KG1 (cell line): Measurements from ENCODE around the gene RSPH3.
"Not testable (repeated sequence)": the region's sequence is repeated elsewhere in the genome, so short reads cannot be mapped to it uniquely, and the experiment has no call there.

ENCODE experiments used
- DNase-seq: peaks from one replicate; lab custom pipeline; 2025; lab: John Stamatoyannopoulos, UW

Gene RSPH3

DNA sequence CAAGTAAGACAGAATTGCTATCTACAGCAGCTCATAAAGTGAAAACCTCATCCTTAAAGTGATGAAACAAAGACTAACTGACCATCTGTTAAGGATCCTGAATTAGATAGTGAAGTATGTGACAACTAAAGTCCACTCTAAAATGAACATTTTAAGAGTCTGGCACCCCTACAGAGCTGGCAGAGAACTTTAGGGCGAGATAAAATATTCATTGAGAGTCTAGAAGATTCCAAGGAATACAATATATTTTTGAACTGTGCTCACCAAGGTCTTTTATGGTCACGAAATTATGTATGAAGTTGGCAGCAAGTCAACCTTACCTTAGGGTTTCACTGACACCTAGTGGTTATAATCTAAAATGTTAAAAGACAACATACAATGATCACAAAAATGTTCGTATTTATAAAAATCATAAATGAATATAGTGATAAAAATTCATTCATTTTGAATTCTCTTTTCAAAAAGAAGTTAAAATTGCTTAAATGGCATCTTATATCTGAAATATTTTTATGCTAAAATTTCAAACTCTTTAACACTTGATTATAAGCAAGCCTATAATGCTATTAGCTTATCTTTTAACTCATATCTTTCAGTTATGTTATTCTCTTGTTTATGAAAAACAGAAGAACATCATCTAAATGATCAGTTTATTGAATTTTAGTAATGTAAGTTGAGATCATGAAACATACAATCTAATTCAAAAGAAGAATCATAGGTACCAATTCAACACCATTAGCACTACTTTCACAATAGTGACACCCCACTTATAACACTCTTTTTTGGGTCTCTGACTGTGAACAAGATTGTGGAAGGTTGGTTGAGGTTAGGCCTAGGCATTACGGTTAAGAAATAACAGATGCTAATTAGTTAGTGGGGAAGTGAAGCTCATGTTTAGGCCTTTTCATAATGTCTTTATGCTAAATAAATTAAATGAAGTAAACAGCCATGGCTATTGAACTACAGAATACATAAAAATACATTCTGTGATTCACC is 27.5 kb downstream of the RSPH3 start:
- DNase-seq: peak; percentile 26

DNA sequence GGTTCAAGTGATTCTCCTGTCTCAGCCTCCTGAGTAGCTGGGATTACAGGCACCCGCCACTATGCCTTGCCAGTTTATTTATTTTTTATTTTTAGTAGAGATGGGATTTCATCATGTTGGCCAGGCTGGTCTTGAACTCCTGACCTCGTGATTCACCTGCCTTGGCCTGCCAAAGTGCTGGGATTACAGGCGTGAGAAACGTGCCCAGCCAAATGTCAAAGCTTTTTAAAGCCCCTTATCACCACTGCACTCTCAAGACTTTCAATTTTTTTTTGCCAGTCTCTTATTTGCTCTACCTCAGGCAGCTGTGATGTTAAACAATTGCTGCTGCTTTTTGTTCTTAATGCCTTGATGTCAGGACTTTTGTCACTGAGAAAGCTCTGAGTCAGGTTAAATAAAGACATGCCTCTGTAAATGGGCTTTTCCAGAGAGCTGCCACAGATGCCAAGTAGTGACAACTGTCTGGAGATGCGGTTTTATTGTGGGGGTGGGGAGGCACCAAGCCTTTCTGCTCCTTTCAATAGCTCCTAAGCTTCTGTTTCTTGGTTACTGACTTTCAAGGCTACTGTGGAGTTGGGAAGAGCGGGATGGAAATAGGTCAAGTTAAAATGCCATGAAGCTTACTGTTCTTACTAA is 29.2 kb downstream of the RSPH3 start:
- DNase-seq: no peak

DNA sequence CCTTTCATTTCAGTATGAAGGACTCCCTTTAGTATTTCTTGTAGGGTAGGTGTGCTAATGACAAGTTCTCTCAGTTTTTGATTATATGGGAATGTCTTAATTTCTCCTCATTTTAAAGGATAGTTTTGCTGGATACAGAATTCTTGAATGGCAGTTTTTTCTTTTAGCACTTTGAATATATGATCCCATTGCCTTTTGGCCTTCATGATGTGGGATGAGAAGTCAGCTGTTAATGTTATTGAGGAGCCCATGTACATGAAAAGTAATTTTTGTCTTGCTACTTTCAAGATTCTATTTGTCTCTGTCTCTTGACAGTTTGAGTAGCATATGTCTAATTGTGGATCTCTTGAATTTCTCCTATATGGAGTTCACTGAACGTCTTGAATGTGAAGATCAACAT is 30.9 kb downstream of the RSPH3 start:
- DNase-seq: no peak

DNA sequence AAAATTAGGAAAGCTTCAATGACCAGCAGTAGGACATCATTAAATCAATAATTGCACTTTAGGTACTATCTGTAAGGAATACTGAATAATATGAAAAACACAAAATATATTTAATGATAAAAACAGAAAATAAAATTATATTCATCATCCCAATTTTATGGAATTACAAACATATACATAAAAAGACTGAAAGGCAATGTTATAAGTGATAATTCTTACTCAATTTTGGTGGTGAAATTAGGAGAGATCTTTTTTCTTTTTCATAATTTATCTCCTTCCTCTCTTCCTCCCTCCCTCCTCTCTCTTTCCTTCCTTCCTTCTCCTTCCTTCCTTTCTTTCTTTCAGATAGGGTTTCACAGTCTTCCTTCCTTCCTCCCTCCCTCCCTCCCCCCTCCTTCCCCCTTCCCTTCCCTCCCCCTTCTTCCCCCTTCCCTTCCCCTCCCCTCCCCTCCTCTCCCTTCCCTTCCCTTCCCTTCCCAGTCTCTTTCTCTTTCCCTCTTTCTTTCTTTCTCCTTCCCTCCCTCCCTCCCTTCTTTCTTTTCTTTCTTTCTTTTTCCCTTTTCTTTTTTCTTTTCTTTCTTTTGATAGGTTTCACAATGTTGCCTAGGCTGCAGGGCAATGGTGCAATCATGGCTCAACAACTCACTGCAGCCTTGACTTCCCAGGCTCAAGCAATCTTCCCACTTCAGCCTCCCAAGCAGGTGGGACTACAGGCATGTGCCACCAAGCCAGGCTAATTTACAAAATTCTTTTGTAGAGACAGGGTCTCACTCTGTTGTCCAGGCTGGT is 36.8 kb downstream of the RSPH3 start:
- no peak for DNase-seq

DNA sequence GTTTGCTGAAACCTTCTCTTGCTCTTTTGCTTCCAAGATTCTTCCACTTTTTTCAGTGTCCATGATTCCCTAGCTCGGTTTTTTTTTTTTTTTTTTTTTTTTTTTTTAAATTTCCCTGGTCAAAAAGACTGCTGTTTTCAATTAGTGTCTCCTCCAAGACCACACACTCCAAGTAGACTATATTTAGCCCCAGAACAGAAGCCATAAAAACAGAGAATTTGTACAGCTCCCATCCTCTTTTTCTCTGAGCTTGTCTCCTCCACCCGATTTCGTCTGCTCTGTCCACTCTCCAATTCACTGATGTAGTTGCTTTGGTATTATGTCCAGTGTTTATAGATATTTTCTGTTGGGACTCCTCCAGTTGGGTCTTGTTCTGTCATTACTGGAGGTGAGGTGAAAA is 37.6 kb downstream of the RSPH3 start:
- no peak for DNase-seq

DNA sequence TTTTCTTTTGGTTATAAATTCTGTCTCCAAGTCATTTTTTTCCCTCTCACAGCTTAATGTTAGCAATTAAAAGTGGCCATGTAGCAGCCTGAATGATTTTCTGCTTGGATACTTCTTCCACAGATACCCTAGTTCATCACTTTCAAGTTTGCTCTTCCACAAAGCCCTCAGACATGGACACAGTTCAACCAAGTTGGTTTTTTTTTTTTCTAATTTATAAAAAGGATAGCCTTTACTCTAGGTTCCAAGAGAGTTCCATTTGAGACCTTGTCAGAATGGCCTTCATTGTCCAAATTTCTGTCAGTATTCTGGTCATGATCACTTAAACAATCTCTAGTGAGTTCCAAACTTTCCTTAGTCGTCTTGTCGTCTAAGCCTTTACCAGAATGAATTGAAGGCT is 40.0 kb downstream of the RSPH3 start:
- no peak for DNase-seq

DNA sequence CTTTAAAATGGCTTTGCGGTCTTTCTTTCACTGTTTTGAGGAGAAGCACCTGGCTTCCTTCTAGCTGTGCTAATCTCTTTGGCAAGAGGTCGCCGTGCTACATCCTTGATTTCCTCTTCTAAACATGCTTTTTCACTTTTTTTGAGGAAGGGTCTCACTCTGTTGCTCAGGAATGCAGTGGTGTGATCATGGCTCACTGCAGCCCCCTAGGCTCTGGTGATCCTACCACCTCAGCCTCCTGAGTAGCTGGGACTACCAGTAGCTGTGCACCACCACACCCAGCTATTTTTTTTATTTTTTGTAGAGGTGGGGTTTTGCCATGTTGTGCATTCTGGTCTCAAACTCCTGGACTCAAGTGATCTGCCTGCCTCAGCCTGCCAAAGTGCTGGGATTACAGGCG is 40.5 kb downstream of the RSPH3 start:
- no peak for DNase-seq

DNA sequence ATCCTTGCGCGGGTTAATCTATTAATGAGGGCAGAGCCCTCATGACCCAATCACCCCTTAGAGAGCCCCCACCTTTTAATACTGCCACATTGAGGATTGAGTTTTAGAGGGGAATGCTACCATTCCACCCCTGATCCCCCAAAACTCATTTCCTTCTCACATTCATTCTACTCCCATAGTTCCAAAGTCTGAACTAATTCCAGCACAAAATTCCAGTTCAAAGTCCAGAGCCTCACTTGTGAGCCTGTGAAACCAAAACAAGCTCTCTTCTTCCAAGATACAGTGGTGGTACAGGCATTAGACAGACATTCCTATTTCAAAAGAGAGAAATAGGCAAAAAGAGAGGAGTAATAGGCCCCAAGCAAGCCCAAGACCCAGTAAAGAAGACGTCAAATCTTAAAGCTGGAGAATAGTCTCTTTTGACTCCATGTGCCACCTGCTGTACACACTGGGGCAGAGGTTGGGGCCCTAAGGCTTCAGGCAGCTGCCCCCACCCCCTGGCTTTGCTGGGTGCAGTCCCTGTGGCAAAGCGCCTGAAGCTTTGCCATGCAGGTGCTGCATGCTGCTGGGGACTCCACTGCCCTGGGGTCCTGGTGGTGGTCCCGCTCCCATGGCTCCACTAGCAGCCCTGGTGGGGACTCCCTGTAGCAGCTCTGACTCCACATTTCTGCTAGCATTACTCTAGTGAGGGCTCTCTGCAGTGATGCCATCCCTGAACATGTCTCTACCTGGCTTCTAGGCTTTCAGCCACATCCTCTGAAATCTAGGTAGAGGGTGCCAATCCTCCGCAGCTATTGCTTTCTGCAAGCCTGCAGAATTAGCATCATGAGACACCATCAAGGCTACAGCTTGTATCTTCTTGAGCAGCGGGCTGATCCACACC is 41.3 kb downstream of the RSPH3 start:
- no peak for DNase-seq

DNA sequence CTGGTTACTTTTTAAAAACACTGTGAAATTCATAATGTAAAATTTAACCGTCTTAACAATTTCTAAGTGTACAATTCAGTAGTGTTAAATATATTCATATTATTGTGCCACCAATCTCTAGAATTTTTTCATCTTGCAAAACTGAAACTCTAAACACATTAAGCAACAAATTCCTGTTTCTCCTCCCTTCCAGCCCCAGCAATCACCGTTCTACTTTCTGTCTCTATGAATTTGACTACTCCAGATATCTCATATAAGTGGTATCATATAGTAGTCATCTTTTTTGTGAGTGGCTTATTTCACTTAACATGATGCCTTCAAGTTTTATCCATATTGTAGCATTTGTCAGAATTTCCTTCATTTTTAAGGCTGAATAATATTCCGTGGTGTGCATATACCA is 44.7 kb downstream of the RSPH3 start:
- DNase-seq: no peak

DNA sequence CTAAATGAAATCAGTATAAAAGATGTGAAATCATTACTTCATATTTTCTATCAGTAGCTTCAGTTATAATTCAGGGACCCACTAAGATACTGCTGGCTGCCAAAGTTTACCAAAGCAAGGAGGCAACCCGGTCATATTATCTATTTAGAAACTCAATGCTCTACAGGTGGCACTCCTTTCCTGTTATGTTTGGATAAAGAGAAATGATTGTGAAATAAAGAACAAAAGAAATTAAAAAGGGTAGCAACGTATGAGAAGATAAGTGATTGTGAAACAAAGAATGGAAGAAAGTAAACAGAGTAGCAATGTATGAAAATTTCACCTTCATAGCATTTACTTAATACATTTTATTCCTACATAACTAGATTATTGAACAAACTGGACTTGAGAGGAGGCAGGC is 45.2 kb downstream of the RSPH3 start:
- DNase-seq: no peak

DNA sequence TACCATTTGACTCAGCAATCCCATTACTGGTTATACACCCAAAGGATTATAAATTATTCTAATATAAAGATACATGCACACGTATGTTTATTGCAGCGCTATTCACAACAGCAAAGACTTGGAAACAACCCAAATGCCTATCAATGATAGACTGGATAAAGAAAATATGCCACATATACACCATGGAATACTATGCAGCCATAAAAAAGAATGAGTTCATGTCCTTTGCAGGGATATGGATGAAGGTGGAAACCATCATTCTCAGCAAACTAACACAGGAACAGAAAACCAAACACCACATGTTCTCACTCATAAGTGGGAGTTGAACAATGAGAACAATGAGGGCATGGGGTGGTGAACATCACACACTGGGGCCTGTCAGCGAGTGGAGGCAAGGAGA is 48.0 kb downstream of the RSPH3 start:
- DNase-seq: not testable (repeated sequence)

DNA sequence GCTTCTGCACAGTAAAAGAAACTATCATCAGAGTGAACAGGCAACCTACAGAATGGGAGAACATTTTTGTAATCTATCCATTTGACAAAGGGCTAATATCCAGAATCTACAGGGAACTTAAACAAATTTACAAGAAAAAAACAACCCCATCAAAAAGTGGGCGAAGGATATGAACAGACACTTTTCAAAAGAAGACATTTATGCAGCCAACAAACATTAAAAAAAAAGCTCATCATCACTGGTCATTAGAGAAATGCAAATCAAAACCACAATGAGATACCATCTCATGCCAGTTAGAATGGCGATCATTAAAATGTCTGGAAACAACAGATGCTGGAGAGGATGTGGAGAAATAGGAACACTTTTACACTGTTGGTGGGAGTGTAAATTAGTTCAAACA is 48.4 kb downstream of the RSPH3 start:
- DNase-seq: not testable (repeated sequence)

DNA sequence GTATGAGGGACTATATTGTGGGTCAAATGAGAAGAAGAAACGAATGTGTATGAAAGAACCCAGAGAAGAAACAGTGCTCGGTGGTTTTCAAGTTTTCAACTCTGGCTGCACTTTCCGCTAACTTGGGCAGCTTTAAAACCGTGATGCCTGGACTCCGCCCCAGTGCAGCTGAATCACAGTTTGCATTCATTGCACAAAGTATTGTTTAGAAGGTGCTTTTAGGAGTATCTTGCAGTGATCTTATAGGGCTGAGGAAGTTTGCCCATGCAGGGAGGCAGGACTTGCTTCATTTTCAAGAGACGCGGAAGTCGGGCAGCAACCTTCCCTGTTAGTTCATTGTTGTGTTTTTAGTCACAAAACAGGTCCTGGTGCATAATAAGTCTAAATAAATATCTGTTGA is 52.7 kb downstream of the RSPH3 start:
- no peak for DNase-seq

DNA sequence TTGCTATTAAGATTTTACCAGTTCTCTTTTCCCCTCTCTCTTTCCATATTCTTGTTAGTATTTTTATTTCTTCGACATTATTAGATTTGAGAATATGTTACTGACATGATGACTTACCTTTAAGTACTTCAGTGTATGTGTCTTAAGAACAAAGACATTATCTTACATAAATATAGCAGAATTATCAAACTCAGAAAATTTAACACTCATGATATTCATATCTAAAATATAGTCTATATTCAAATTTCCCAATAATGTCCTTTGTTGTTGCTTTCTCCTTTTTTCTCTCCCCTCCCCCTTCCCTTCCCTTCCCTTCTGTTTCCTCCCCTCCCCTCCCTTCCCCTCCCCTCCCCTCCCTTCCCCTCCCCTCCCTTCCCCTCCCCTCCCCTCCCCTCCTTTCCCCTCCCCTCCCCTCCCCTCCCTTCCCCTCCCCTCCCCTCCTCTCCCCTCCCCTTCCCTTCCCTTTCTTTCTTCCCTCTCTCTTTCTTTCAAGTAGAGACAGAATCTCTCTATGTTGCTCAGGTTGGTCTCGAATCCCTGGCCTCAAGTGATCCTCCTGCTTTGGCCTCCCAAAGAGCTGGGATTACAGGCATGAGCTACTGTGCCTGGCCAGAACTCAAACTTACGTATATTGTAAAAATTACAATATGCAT is 56.5 kb downstream of the RSPH3 start:
- DNase-seq: no peak

DNA sequence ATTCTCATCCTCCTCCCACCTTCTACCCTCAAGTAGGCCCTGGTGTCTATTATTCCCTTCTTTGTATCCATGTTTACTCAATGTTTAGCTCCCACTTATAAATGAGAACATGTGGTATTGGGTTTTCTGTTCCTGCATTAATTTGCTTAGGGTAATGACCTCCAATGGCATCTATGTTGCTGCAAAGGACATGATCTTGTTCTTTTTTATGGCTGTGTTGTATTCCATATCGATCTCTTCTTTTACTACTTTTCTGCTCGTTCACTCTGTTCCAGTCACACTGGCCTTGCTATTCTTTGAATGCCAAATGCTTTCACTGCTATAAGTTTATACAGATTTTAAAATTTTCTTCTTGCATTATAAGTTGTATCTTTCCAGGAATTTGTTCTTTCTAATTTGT is 57.7 kb downstream of the RSPH3 start:
- no peak for DNase-seq

DNA sequence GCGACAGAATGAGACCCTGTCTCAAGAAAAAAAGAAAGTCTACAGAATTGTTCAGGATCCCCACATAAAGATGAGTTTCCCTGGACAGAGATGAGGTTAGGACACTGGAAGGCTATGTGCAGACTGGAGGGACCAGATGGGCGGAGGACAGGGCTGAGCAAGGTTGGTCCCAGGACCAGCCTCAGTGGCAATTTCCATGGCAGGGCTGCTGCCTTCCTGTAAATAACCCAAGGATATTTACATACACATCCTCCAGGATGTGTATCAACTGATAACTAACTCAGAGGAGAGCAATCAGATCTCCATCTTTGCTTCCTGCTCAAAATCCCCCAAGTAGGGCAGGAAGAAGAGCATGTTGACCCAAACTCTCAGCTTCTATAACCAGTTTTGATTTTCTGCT is 58.8 kb downstream of the RSPH3 start:
- no peak for DNase-seq

DNA sequence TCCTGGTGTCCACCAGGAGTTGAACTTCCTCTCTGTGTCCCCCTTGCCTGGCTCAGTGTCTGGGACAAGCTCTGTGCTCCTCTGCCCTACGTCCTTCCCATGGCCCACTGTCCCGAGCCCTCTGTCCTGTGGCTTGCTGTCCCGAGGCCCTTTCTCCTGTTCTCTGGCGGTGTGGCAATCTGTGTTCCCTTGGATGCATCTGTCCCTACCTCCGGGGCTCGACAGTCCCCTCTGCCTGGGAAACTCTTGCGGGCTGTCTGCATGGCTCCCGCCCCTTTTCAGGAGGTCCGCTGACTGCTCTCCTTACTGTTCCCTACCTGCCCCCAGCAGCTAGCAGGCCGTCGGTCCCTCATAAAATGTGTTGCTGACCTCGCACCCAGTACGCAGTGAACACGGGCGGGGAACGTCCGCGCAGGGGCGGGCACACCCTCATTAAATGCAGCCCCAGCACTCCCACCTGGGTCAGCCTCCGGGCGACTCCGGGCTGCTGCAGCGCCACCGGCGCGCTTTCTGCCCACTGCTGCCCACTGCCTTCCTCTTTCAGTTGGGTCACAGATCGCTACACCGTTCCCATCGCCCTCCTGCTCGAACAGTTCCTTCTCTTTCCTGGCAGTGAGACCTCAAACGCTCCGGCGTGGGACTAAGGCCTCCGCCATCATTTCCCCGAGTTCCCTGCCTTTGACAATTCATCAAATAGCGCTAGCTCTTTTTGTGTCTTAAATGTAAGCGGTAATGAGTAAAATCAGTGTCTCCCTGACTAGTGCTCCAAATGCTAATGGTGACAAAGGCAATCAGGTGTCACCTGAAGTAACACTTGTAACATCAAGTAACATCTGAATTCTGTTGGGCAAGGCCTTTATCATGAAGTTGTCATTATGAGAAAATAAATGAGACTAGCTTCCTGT is 60.5 kb downstream of the RSPH3 start:
- DNase-seq: no peak

DNA sequence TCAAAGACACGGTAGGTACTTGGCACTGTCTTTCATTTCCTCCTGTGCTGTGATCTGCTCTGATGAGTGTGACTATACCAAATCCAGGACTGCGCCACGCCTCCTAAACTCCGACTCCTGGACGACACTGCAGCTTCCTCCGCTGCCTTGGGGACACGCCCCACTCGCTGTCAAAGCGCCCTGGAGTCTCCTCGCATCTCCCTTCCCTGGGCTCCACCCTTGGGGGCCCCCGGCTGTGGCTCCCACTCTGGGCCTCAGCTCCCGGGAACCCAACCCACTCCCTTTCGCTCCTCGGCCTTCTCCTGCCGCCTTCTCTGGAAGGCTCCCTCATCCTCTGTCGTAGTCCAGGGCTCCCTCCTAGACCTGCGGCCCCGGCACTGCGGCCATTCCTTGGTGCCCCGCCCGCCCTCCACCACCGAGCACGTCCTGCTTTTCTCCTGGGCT is 61.2 kb downstream of the RSPH3 start:
- no peak for DNase-seq

DNA sequence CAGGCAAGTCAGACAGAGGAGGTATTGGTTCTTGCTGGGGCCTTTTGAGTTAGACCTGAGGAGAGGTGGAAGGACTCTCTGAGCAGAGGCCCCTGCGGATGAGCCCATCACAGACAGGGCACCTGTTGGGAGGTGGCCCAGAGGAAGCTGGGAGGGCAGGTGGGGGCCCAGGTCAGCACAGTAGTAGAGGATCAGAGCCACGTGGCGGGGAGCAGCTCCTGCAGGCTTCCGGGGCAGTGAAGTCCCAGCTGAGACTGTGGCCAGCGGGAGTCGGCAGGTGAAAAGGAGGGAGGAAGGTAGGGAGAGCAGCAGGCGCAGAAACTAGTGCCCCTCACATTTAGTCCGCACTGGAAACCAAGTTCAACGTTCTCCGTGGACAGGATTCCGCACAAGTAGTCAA is 61.8 kb downstream of the RSPH3 start:
- no peak for DNase-seq

DNA sequence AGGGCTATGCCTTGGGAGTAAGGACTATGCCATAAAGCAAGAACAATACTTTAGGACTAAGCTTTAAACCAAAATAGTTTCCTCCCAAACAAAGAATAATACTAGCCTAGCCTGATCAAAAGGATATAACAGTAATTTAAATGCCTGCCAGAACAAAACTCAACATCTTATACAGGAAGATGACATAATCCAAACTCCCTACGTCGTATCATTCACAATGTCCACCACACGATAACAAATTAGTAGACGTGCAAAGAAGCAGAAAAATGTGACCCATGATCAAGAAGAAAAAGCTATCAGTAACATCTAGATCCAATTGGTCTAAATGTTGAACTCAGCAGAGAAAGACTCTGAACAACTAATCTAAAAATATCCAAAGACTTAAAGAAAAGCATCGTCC is 65.8 kb downstream of the RSPH3 start:
- no peak for DNase-seq
